SU-DHL-6 (cell line): ENCODE measurements around the gene RBM48.

ENCODE experiments used
- H2AFZ ChIP-seq: fragments of 200-600 bp; sonication (generic); 2 replicates; pipeline ENCODE4 v1.6.1; 2014; ENCODE audit warnings: low read depth, mild to moderate bottlenecking, moderate library complexity, mixed read lengths, antibody characterized with exemption, low read length; ENCODE audit not compliant: severe bottlenecking
- H3F3A ChIP-seq: fragments of 200-600 bp; shearing (Covaris generic); 2 replicates; pipeline ENCODE4 v1.6.0; 2016; ENCODE audit warnings: antibody characterized with exemption, mild to moderate bottlenecking; ENCODE audit not compliant: insufficient read depth
- H3K27ac ChIP-seq: fragments of 200-600 bp; sonication (generic); 2 replicates; pipeline ENCODE4 v1.5.1; 2016; ENCODE audit warnings: low read depth, mild to moderate bottlenecking, low read length, moderate library complexity, mixed read lengths
- H3K27me3 ChIP-seq: fragments of 200-600 bp; sonication (generic), shearing (Covaris generic); 2 replicates; pipeline ENCODE4 v1.6.0; 2014; ENCODE audit warnings: mild to moderate bottlenecking, low read length
- H3K36me3 ChIP-seq: fragments of 200-600 bp; sonication (generic); 2 replicates; pipeline ENCODE4 v1.6.1; 2014; ENCODE audit warnings: mild to moderate bottlenecking, low read length, mixed read lengths
- H3K4me2 ChIP-seq: fragments of 300-600, 200-600 bp; shearing (Covaris generic), sonication (generic); 2 replicates; pipeline ENCODE4 v1.6.0; 2014; ENCODE audit warnings: low read length, low read depth, mild to moderate bottlenecking; ENCODE audit not compliant: poor library complexity, severe bottlenecking
- H3K4me3 ChIP-seq: fragments of 200-600 bp; sonication (generic); 2 replicates; pipeline ENCODE4 v1.5.1; 2014; ENCODE audit warnings: antibody characterized with exemption, low read length, mild to moderate bottlenecking, mixed read lengths; ENCODE audit not compliant: insufficient read depth, poor library complexity, severe bottlenecking
- H3K79me2 ChIP-seq: fragments of 200-600 bp; sonication (generic); 2 replicates; pipeline ENCODE4 v1.6.1; 2014; ENCODE audit warnings: mild to moderate bottlenecking, low read length, moderate library complexity; ENCODE audit not compliant: insufficient read depth
- H3K9ac ChIP-seq: fragments of 200-600 bp; sonication (generic); 2 replicates; pipeline ENCODE4 v1.7.0; 2014; ENCODE audit warnings: mild to moderate bottlenecking, low read length
- H3K9me2 ChIP-seq: fragments of 200-600 bp; sonication (generic); replicated peaks from 2 replicates; pipeline ENCODE4 v1.6.1; 2014; ENCODE audit warnings: low read length; ENCODE audit not compliant: insufficient read depth
- H3K9me3 ChIP-seq: fragments of 200-600 bp; sonication (generic); 2 replicates; pipeline ENCODE4 v1.6.1; 2014; ENCODE audit warnings: low read length, mixed read lengths; ENCODE audit not compliant: insufficient read depth
- H4K20me1 ChIP-seq: fragments of 200-600 bp; sonication (generic); 2 replicates; pipeline ENCODE4 v1.6.1; 2014; ENCODE audit warnings: low read depth, mild to moderate bottlenecking, antibody characterized with exemption, low read length, moderate library complexity, mixed read lengths
- EZH2phosphoT487 ChIP-seq: fragments of 200-600 bp; sonication (generic), shearing (Covaris generic); conservative IDR thresholded peaks from 2 replicates; pipeline ENCODE4 v1.6.1; 2018; ENCODE audit warnings: mild to moderate bottlenecking, antibody characterized with exemption, low read length, moderate library complexity, mixed read lengths
- TF ChIP-seq, protein P1 (sequence below): fragments of 200-600 bp; sonication (generic); IDR thresholded peaks from one replicate; pipeline ENCODE4 v1.5.1; 2017; ENCODE audit warnings: antibody characterized with exemption, mild to moderate bottlenecking, low read length, moderate library complexity; ENCODE audit not compliant: insufficient read depth, poor library complexity, severe bottlenecking

Gene RBM48

DNA sequence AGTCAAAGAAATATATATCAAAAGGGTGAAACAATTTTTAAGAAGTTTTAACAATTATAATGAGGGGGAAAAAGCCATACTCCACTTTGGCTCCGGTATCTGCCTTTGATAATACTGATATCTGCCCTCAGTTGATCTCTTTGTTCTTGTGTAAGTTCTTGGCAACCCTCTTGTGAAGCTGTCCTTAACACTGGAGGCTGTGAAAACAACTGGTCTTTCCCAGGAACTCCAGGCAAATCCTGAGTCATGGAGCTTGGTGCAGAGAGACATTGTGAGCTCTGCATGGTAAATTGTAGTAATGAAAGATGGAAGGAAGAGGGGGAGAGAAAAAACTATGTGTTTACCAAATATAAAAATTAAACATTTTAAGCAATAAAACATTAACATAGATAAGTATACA is 39.0 kb upstream of the RBM48 start:
- H3K9ac ChIP-seq: no peak overlapping the region
- TF ChIP-seq, protein P1, sequence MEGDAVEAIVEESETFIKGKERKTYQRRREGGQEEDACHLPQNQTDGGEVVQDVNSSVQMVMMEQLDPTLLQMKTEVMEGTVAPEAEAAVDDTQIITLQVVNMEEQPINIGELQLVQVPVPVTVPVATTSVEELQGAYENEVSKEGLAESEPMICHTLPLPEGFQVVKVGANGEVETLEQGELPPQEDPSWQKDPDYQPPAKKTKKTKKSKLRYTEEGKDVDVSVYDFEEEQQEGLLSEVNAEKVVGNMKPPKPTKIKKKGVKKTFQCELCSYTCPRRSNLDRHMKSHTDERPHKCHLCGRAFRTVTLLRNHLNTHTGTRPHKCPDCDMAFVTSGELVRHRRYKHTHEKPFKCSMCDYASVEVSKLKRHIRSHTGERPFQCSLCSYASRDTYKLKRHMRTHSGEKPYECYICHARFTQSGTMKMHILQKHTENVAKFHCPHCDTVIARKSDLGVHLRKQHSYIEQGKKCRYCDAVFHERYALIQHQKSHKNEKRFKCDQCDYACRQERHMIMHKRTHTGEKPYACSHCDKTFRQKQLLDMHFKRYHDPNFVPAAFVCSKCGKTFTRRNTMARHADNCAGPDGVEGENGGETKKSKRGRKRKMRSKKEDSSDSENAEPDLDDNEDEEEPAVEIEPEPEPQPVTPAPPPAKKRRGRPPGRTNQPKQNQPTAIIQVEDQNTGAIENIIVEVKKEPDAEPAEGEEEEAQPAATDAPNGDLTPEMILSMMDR: no peak
- TF ChIP-seq EZH2phosphoT487: no peak
- H4K20me1 ChIP-seq: no peaks in the 10 kb centered on the region; the same call in 1 of the 2 replicates
- no peaks in the 10 kb centered on the region for H3K79me2 ChIP-seq
- H3K27me3 ChIP-seq: no peaks in the 10 kb centered on the region
- H3K9me3 ChIP-seq: no peaks in the 10 kb centered on the region
- H2AFZ ChIP-seq: no peak overlapping the region
- H3K27ac ChIP-seq: no peak overlapping the region
- peaks cover 72% of the 10 kb centered on the region for H3K36me3 ChIP-seq
- H3K4me3 ChIP-seq: no peak overlapping the region
- no peaks in the 10 kb centered on the region for H3K9me2 ChIP-seq
- peaks cover 19% of the 10 kb centered on the region for H3F3A ChIP-seq
- no peak overlapping the region for H3K4me2 ChIP-seq

DNA sequence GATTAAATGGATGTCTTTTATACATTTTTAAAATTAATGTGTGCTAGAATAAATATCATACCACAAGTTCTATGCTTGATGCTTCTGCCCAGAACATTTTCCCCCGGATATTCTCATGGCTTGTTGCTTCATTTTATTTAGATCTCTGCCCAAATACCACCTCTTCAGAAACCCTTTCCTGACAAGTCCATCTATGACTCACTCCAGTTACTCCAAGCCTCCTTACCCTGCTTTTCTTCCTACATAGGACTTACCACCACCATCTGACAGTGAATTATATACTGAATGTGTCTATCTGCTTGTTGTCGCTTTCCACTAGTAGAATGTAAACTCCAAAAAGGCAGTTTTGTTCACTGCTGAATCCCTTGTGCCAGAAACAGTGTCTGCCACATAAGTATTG is 31.7 kb upstream of the RBM48 start:
- TF ChIP-seq, protein P1: no peak
- no peak for TF ChIP-seq EZH2phosphoT487
- H3K36me3 ChIP-seq: peaks cover 66% of the 10 kb centered on the region
- peaks cover 5% of the 10 kb centered on the region; the same call in 1 of the 2 replicates for H3F3A ChIP-seq

DNA sequence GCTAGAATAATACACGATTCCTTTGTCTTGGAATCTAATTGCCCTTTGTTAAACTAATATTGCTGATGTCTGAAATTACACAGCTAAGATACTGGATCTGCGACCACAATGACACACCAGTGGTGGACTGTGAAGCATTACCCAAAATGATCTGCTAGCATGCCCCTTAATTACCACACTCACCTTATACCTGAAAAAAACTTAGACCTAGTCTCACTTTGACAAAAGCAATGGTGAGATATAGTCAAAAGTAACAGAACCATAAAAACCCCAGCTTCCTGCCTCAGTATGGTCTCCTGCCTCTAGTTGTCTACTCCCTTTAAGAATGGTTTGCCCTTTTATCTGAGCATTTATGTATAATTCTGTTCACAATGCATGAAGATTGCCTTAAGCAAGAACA is 30.0 kb upstream of the RBM48 start:
- Histone ChIP-seq H4K20me1 (peaks cover 2% of the 10 kb centered on the region; the same call in 1 of the 2 replicates), H3K9me3 (no peaks in the 10 kb centered on the region), H3K4me3 (no peak overlapping the region), H2AFZ (no peak overlapping the region), H3K36me3 (peaks cover 69% of the 10 kb centered on the region), H3F3A (peaks cover 5% of the 10 kb centered on the region; the same call in 1 of the 2 replicates), H3K27ac (no peak overlapping the region), H3K9ac (no peak overlapping the region), H3K9me2 (no peaks in the 10 kb centered on the region), H3K79me2 (no peaks in the 10 kb centered on the region), H3K27me3 (no peaks in the 10 kb centered on the region), H3K4me2 (no peak overlapping the region)
- TF ChIP-seq EZH2phosphoT487: no peak
- TF ChIP-seq, protein P1: no peak

More for the DNA sequence above, 31.7 kb upstream of the RBM48 start:
- no peaks in the 10 kb centered on the region for H3K79me2 ChIP-seq
- no peak overlapping the region for H3K4me2 ChIP-seq
- H3K9me2 ChIP-seq: no peaks in the 10 kb centered on the region
- no peak overlapping the region for H3K9ac ChIP-seq
- H3K9me3 ChIP-seq: no peaks in the 10 kb centered on the region
- H4K20me1 ChIP-seq: peaks cover 2% of the 10 kb centered on the region; the same call in 1 of the 2 replicates
- H3K27me3 ChIP-seq: no peaks in the 10 kb centered on the region
- H2AFZ ChIP-seq: no peak overlapping the region
- H3K4me3 ChIP-seq: no peak overlapping the region
- no peak overlapping the region for H3K27ac ChIP-seq
